Measurements from ENCODE around the gene PLCD3. TPM values are rescaled to one million over a fixed set of nuclear protein-coding genes. Genes with fewer than 3 reads are reported as not detected.

PLCD3 gene
- total and polyA plus RNA-seq, 2 of the 13 experiments (the other 11 are each of a cell fraction or from before 2014, with no cell fraction given) = 11.3 to 39.1 TPM

DNA sequence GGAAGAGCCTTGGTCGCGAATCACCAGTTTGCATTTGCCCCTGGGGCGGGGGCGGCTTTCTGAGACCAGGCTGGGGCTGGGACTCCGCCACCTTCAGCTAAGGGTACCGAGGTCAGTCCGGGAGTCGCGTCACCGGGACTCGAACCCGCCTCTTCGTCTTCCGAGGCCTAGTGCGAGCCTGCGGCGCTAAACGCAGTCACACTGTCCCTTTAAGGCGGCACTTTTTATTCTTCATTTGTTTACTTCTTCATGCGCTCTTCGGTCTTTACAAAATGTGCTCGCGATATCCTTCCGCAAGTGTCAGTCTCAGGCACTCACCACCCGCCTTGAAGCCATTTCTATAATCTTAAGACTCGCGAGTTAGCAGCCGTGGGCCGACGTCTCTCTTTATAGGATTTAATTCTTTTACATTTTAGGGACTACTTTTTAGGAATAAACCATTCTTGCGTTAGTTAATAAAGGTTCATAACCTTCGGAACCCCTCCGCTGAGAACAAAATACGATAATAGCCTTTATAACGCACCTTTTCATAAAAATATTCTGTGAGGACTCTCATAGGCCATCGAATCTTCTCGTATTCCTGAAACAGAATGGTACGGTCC lies 15.4 kb upstream of the PLCD3 start (continued):
- TF ChIP-seq NR2C2 (CRISPR knock-in tag; IDR thresholded peaks at IDR 0.05; ENCODE audit: borderline replicate concordance) (peak; percentile 48; the same call in 1 of the 2 replicates), ZNF775 (CRISPR knock-in tag; IDR thresholded peaks at IDR 0.05; ENCODE audit: borderline replicate concordance) (0 out of 2 replicates have a peak, but pooled peaks have one; percentile 26), BCL6 (CRISPR knock-in tag; IDR thresholded peaks at IDR 0.05) (no peak), SAP130 (CRISPR knock-in tag; IDR thresholded peaks at IDR 0.05; ENCODE audit: low read depth) (peak; percentile 70), ZNF431 (CRISPR knock-in tag; IDR thresholded peaks at IDR 0.05; ENCODE audit: borderline replicate concordance, low read depth) (no peak), TOPORS (CRISPR knock-in tag; IDR thresholded peaks at IDR 0.05) (no peak), CCAR2 (optimal IDR thresholded peaks at IDR 0.05; ENCODE audit: low read depth, low read length) (peak; percentile 82), GABPB1 (CRISPR knock-in tag; IDR thresholded peaks at IDR 0.05) (peak; percentile 12; the same call in 1 of the 2 replicates), ZNF446 (CRISPR knock-in tag; IDR thresholded peaks at IDR 0.05) (peak; percentile 92), ATF7 (IDR thresholded peaks at IDR 0.05) (peak; percentile 72), ATF7 (CRISPR knock-in tag; IDR thresholded peaks at IDR 0.05) (no peak), THAP11 (CRISPR knock-in tag; IDR thresholded peaks at IDR 0.05) (peak; percentile 66), ZNF557 (CRISPR knock-in tag; IDR thresholded peaks at IDR 0.05) (no peak), ZNF619 (CRISPR knock-in tag; IDR thresholded peaks at IDR 0.05) (0 out of 2 replicates have a peak, but pooled peaks have one; percentile 20), HHEX (CRISPR knock-in tag; IDR thresholded peaks at IDR 0.05) (no peak), GABPA (IDR thresholded peaks at IDR 0.05; ENCODE audit: low read depth, low read length) (no peak), GABPA (CRISPR knock-in tag; IDR thresholded peaks at IDR 0.05; ENCODE audit: low read depth) (0 out of 2 replicates have a peak, but pooled peaks have one; percentile 33), ZNF713 (CRISPR knock-in tag; IDR thresholded peaks at IDR 0.05) (no peak), SKI (IDR thresholded peaks at IDR 0.05; ENCODE audit: partially characterized antibody) (peak; percentile 70), MIER2 (CRISPR knock-in tag; IDR thresholded peaks at IDR 0.05) (peak; percentile 47; the same call in 1 of the 2 replicates), ZNF703 (CRISPR knock-in tag; IDR thresholded peaks at IDR 0.05; ENCODE audit: borderline replicate concordance) (peak; percentile 58; the same call in 1 of the 2 replicates), ZNF558 (CRISPR knock-in tag; IDR thresholded peaks at IDR 0.05; ENCODE audit: borderline replicate concordance) (peak; percentile 81; the same call in 1 of the 2 replicates), HNRNPL (IDR thresholded peaks at IDR 0.05; ENCODE audit: low read depth, low read length) (no peak), ZNF230 (CRISPR knock-in tag; IDR thresholded peaks at IDR 0.05) (no peak), NR2F6 (IDR thresholded peaks at IDR 0.05) (peak; percentile 65; the same call in 1 of the 2 replicates), NR2F6 (CRISPR knock-in tag; IDR thresholded peaks at IDR 0.05) (peak; percentile 8; the same call in 1 of the 2 replicates)
- TF ChIP-seq, protein P1, sequence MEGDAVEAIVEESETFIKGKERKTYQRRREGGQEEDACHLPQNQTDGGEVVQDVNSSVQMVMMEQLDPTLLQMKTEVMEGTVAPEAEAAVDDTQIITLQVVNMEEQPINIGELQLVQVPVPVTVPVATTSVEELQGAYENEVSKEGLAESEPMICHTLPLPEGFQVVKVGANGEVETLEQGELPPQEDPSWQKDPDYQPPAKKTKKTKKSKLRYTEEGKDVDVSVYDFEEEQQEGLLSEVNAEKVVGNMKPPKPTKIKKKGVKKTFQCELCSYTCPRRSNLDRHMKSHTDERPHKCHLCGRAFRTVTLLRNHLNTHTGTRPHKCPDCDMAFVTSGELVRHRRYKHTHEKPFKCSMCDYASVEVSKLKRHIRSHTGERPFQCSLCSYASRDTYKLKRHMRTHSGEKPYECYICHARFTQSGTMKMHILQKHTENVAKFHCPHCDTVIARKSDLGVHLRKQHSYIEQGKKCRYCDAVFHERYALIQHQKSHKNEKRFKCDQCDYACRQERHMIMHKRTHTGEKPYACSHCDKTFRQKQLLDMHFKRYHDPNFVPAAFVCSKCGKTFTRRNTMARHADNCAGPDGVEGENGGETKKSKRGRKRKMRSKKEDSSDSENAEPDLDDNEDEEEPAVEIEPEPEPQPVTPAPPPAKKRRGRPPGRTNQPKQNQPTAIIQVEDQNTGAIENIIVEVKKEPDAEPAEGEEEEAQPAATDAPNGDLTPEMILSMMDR (CRISPR knock-in tag; IDR thresholded peaks at IDR 0.05) = peak; percentile 11; the same call in 1 of the 2 replicates
- TF ChIP-seq, protein P2, sequence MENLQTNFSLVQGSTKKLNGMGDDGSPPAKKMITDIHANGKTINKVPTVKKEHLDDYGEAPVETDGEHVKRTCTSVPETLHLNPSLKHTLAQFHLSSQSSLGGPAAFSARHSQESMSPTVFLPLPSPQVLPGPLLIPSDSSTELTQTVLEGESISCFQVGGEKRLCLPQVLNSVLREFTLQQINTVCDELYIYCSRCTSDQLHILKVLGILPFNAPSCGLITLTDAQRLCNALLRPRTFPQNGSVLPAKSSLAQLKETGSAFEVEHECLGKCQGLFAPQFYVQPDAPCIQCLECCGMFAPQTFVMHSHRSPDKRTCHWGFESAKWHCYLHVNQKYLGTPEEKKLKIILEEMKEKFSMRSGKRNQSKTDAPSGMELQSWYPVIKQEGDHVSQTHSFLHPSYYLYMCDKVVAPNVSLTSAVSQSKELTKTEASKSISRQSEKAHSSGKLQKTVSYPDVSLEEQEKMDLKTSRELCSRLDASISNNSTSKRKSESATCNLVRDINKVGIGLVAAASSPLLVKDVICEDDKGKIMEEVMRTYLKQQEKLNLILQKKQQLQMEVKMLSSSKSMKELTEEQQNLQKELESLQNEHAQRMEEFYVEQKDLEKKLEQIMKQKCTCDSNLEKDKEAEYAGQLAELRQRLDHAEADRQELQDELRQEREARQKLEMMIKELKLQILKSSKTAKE (CRISPR knock-in tag; IDR thresholded peaks at IDR 0.05; ENCODE audit: borderline replicate concordance) = no peak
- TF ChIP-seq, protein P3, sequence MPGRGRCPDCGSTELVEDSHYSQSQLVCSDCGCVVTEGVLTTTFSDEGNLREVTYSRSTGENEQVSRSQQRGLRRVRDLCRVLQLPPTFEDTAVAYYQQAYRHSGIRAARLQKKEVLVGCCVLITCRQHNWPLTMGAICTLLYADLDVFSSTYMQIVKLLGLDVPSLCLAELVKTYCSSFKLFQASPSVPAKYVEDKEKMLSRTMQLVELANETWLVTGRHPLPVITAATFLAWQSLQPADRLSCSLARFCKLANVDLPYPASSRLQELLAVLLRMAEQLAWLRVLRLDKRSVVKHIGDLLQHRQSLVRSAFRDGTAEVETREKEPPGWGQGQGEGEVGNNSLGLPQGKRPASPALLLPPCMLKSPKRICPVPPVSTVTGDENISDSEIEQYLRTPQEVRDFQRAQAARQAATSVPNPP (CRISPR knock-in tag; IDR thresholded peaks at IDR 0.05) = no peak
